HFFc6 (cell line): ENCODE data around the gene STK31. TPM values are rescaled to one million over a fixed set of nuclear protein-coding genes. Genes with fewer than 3 reads are reported as not detected.
"Not testable (repeated sequence)": the region's sequence is repeated elsewhere in the genome, so short reads cannot be mapped to it uniquely, and the experiment has no call there.

ENCODE experiments used
- DNase-seq: peaks from one replicate; pipeline ENCODE4 v3.0.0-alpha.2; 2018
- H3K27ac Mint-ChIP-seq: 2 replicates; pipeline ENCODE4 v1.8.0; 2020; ENCODE audit warnings: mild to moderate bottlenecking, mixed read lengths
- H3K27me3 Mint-ChIP-seq: 2 replicates; pipeline ENCODE4 v1.8.0; 2021; ENCODE audit warnings: mild to moderate bottlenecking, moderate library complexity, mixed read lengths; ENCODE audit not compliant: insufficient read depth
- H3K36me3 Mint-ChIP-seq: 2 replicates; pipeline ENCODE4 v1.8.0; 2021; ENCODE audit warnings: low read depth, mixed read lengths
- H3K4me1 Mint-ChIP-seq: 2 replicates; pipeline ENCODE4 v1.8.0; 2020; ENCODE audit warnings: low read depth, mixed read lengths
- H3K4me3 Mint-ChIP-seq: 2 replicates; pipeline ENCODE4 v1.8.0; 2020; ENCODE audit warnings: mild to moderate bottlenecking, moderate library complexity, mixed read lengths
- H3K9me3 Mint-ChIP-seq: 2 replicates; pipeline ENCODE4 v1.8.0; 2020; ENCODE audit warnings: mild to moderate bottlenecking, mixed read lengths
- total RNA-seq, 6 experiments: library from RNA; stranded (reverse); fragmentation: NEBNext Ultra II Directional; extraction: Animal tissue kit (Norgen Biotek cat#: 25700); gene quantifications; 2 replicates in 1 of 6; 3 replicates in 5 of 6; pipeline ENCODE4 v1.2.3, GENCODE V29; 2021
- TF ChIP-seq, protein P1 (sequence below): fragments of 200-600 bp; sonication (generic); IDR thresholded peaks from 2 replicates; pipeline ENCODE4 v1.5.0; 2021; ENCODE audit warnings: antibody characterized with exemption, mild to moderate bottlenecking

STK31 gene
- total RNA-seq, 6 experiments from 2014 or later = not detected

DNA sequence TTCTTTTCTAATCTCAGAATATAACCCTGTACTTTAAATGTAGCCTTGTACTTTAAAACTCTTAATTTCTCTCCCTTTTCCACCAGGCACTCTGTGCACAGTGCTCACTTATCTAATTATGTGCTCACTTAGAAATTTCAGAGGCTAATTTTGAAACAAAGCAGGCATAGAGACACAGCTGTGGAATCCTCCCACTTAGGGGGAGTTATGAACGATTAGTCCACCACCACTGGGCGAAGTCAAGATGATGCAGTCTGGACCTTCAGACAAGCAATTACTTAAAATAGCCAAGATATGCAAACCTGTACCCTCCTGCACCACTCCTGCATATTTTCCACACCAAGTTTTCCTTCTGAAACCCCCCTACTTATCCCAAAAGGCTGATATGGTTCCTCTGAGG lies 143.0 kb downstream of the STK31 start:
- Mint-ChIP-seq H3K9me3 (peaks cover 28% of the 10 kb centered on the region), H3K4me1 (no peaks in the 10 kb centered on the region), H3K27me3 (no peaks in the 10 kb centered on the region; the same call in 1 of the 2 replicates), H3K27ac (no peak overlapping the region), H3K4me3 (no peak overlapping the region), H3K36me3 (no peaks in the 10 kb centered on the region)
- no peak for DNase-seq
- TF ChIP-seq, protein P1, sequence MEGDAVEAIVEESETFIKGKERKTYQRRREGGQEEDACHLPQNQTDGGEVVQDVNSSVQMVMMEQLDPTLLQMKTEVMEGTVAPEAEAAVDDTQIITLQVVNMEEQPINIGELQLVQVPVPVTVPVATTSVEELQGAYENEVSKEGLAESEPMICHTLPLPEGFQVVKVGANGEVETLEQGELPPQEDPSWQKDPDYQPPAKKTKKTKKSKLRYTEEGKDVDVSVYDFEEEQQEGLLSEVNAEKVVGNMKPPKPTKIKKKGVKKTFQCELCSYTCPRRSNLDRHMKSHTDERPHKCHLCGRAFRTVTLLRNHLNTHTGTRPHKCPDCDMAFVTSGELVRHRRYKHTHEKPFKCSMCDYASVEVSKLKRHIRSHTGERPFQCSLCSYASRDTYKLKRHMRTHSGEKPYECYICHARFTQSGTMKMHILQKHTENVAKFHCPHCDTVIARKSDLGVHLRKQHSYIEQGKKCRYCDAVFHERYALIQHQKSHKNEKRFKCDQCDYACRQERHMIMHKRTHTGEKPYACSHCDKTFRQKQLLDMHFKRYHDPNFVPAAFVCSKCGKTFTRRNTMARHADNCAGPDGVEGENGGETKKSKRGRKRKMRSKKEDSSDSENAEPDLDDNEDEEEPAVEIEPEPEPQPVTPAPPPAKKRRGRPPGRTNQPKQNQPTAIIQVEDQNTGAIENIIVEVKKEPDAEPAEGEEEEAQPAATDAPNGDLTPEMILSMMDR = no peak

DNA sequence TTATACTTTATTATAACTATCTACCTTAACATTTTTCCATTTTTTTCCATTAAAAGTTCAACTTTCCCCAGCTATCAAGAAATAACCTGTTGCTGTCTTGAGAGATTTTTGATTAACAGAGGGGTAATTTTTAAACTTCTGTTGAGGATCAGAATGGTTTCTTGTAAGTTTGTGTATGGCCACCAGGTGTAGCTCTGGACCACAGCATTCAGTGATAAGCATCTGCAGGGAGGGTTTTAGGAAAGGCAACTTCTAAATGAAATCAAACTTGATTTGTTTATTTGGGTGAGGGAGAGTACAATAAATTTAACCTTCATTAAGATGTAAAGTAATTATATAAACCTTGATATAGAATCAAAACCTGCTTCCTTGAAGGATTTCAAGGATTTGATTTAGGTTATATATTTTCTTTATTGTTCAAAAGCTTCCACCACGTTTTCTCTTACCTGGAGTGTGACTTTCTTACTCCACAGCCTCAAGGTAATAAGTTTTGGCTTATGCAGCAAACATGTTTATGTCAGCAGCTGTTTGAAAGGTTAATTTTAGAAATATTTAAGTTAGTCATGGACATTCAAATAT lies 153.3 kb downstream of the STK31 start:
- no peak overlapping the region for H3K4me3 Mint-ChIP-seq
- peaks cover 7% of the 10 kb centered on the region; the same call in 1 of the 2 replicates for H3K4me1 Mint-ChIP-seq
- H3K36me3 Mint-ChIP-seq = no peaks in the 10 kb centered on the region
- H3K9me3 Mint-ChIP-seq = peaks cover 3% of the 10 kb centered on the region; the same call in 1 of the 2 replicates
- H3K27me3 Mint-ChIP-seq = no peaks in the 10 kb centered on the region
- peak; percentile 2 for DNase-seq
- TF ChIP-seq, protein P1 = peak; percentile 71
- no peak overlapping the region for H3K27ac Mint-ChIP-seq

DNA sequence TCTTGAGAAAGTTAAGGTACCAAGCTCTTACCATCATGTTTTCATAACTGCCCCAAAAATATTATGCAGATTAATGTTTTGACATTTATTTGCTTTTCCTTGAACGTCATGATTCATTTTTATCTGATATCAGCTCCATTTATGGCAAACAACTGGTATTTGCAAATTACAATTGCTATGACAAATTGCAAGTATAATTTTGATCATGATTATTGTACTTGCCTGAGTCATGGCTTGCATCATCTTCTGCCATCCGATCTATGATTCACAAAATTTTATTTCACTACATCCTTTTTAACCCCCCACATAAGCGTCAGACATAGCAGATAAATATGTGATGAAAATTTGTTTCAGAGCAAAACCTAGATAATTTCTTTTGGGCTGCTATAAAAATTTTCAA lies 155.0 kb downstream of the STK31 start:
- H3K4me3 Mint-ChIP-seq = no peak overlapping the region
- no peaks in the 10 kb centered on the region for H3K27me3 Mint-ChIP-seq
- H3K9me3 Mint-ChIP-seq = peaks cover 8% of the 10 kb centered on the region
- H3K27ac Mint-ChIP-seq = no peak overlapping the region
- TF ChIP-seq, protein P1 = no peak
- DNase-seq = no peak
- H3K4me1 Mint-ChIP-seq = peaks cover 7% of the 10 kb centered on the region; the same call in 1 of the 2 replicates
- H3K36me3 Mint-ChIP-seq = no peaks in the 10 kb centered on the region

DNA sequence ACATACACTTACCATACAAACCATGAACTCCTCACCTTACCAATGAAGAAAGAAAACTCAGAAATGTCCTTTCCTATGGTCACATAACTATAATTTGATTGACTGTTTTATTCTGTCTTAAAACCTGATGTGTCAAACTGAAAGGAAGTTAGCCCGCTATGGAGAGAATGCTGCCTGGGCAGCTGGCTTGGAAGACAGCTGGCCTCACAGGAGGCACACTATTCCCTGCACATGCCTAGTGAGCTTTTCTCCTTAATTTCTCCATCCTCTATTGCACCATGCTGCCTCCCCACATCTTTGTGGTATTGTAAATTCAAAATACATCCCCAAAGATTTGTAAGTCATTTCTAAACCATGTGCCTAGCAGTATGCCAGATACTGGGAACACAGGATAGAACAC lies 163.3 kb downstream of the STK31 start:
- TF ChIP-seq, protein P1 = no peak
- Mint-ChIP-seq H3K9me3 (peaks cover 28% of the 10 kb centered on the region), H3K27ac (no peak overlapping the region), H3K27me3 (no peaks in the 10 kb centered on the region), H3K4me1 (no peaks in the 10 kb centered on the region), H3K4me3 (no peak overlapping the region), H3K36me3 (no peaks in the 10 kb centered on the region)
- no peak for DNase-seq

DNA sequence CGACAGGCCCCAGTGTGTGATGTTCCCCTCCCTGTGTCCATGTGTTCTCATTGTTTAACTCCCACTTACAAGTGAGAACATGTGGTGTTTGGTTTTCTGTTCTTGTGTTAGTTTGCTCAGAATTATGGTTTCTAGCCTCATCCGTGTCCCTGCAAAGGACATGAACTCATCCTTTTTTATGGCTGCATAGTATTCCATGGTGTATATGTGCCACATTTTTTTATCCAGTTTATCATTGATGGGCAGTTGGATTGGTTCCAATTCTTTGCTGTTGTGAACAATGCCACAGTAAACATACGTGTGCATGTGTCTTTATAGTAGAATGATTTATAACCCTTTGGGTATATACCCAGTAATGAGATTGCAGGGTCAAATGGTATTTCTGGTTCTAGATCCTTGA lies 166.5 kb downstream of the STK31 start:
- not testable (repeated sequence) for H3K27ac Mint-ChIP-seq, H3K27me3 Mint-ChIP-seq, DNase-seq, H3K4me3 Mint-ChIP-seq, H3K4me1 Mint-ChIP-seq, H3K36me3 Mint-ChIP-seq
- H3K9me3 Mint-ChIP-seq = peaks cover 28% of the 10 kb centered on the region

Other genes starting within 250 kb of the STK31 start
- 10 to 100 TPM; 23.8 to 33.1 (median 31.0) TPM for gene IGF2BP3, start 239.7 kb upstream of the STK31 start, total RNA-seq
- gene TRA2A, start 178.2 kb upstream of the STK31 start, total RNA-seq = 10 to 100 TPM; 85.5 to 97.8 (median 92.5) TPM
- 1 to 10 TPM; 3.9 to 5.9 (median 4.8) TPM for gene CCDC126, start 112.8 kb upstream of the STK31 start, total RNA-seq
- under 1 TPM in 2 of 6 experiments, not detected in 4; 0.09 to 0.14 TPM for gene FAM221A, start 30.0 kb upstream of the STK31 start, total RNA-seq